RWPE2 (cell line): ENCODE data around the gene YIPF2.

Experiments
- ATAC-seq: fragments of 200-7000 bp; cut with Tn5 transposase; 3 replicates; pipeline ENCODE4 v1.9.1; 2021; ENCODE audit warnings: low read depth
- DNase-seq: peaks from one replicate; pipeline ENCODE4 v3.0.0-alpha.2; 2020; ENCODE audit warnings: low spot score
- H3K27ac ChIP-seq: fragments of 450-650 bp; 2 replicates; pipeline ENCODE4 v1.5.1; 2017; ENCODE audit warnings: mild to moderate bottlenecking; ENCODE audit not compliant: poor library complexity, severe bottlenecking
- H3K27me3 ChIP-seq: fragments of 250-450 bp; sonication (Bioruptor Pico); 2 replicates; pipeline ENCODE4 v1.5.1; 2021; ENCODE audit warnings: mild to moderate bottlenecking, moderate library complexity; ENCODE audit not compliant: insufficient read depth, poor library complexity, severe bottlenecking
- H3K36me3 ChIP-seq: fragments of 250-450 bp; sonication (Bioruptor Pico); 2 replicates; pipeline ENCODE4 v1.5.1; 2020; ENCODE audit warnings: low read depth, mild to moderate bottlenecking, moderate library complexity
- H3K4me1 ChIP-seq: fragments of 250-450 bp; sonication (Bioruptor Pico); 2 replicates; pipeline ENCODE4 v1.5.1; 2021; ENCODE audit warnings: mild to moderate bottlenecking, moderate library complexity; ENCODE audit not compliant: insufficient read depth, poor library complexity, severe bottlenecking
- H3K4me3 ChIP-seq: fragments of 250-450 bp; sonication (Bioruptor Pico); 2 replicates; pipeline ENCODE4 v1.5.1; 2021; ENCODE audit warnings: mild to moderate bottlenecking, moderate library complexity; ENCODE audit not compliant: severe bottlenecking
- H3K9me3 ChIP-seq: fragments of 250-450 bp; sonication (Bioruptor Pico); 2 replicates; pipeline ENCODE4 v1.5.1; 2021; ENCODE audit warnings: mild to moderate bottlenecking, moderate library complexity; ENCODE audit not compliant: severe bottlenecking
- TF ChIP-seq, protein P1 (sequence below): fragments of 450-650 bp; IDR thresholded peaks from one replicate; pipeline ENCODE4 v1.5.1; 2017; ENCODE audit warnings: mild to moderate bottlenecking, moderate library complexity; ENCODE audit not compliant: poor library complexity, severe bottlenecking

YIPF2 gene

GRCh38 chr19:10891405-10892086 lies 36.9 kb downstream of the YIPF2 start:
- Histone ChIP-seq H3K27ac (no peak overlapping the region), H3K4me3 (no peak overlapping the region), H3K36me3 (no peaks in the 10 kb centered on the region), H3K9me3 (no peaks in the 10 kb centered on the region), H3K4me1 (no peaks in the 10 kb centered on the region), H3K27me3 (no peaks in the 10 kb centered on the region)
- DNase-seq: no peak
- peak; percentile 34; the same call in 1 of the 3 replicates for ATAC-seq
- TF ChIP-seq, protein P1, sequence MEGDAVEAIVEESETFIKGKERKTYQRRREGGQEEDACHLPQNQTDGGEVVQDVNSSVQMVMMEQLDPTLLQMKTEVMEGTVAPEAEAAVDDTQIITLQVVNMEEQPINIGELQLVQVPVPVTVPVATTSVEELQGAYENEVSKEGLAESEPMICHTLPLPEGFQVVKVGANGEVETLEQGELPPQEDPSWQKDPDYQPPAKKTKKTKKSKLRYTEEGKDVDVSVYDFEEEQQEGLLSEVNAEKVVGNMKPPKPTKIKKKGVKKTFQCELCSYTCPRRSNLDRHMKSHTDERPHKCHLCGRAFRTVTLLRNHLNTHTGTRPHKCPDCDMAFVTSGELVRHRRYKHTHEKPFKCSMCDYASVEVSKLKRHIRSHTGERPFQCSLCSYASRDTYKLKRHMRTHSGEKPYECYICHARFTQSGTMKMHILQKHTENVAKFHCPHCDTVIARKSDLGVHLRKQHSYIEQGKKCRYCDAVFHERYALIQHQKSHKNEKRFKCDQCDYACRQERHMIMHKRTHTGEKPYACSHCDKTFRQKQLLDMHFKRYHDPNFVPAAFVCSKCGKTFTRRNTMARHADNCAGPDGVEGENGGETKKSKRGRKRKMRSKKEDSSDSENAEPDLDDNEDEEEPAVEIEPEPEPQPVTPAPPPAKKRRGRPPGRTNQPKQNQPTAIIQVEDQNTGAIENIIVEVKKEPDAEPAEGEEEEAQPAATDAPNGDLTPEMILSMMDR: no peak

DNA sequence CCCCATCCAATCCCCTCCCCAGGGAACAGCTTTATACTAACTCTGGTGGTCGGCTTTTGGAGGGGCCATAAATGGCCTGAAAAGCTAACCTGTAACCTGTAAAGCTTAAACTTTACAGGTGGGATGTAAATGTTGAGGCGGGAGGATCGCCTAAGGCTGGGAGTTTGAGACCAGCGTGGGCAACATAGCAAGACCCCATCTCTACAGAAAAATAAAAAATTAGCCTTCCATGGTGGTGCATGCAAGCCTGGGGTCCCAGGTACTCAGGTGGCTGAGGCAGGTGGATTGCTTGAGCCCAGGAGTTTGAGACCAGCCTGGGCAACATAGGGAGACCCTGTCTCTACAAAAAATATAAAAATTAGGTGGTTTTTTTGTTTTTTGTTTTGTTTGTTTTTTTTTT lies 38.6 kb downstream of the YIPF2 start:
- no peaks in the 10 kb centered on the region for H3K4me1 ChIP-seq
- no peak for ATAC-seq

GRCh38 chr19:10888421-10888866 lies 40.0 kb downstream of the YIPF2 start:
- DNase-seq: no peak
- Histone ChIP-seq H3K27ac (no peak overlapping the region), H3K4me3 (no peak overlapping the region), H3K27me3 (no peaks in the 10 kb centered on the region), H3K9me3 (no peaks in the 10 kb centered on the region), H3K36me3 (no peaks in the 10 kb centered on the region), H3K4me1 (no peaks in the 10 kb centered on the region)
- TF ChIP-seq, protein P1: no peak
- ATAC-seq: no peak

More for the DNA sequence above, 38.6 kb downstream of the YIPF2 start:
- H3K36me3 ChIP-seq: no peaks in the 10 kb centered on the region
- no peak overlapping the region for H3K27ac ChIP-seq
- TF ChIP-seq, protein P1: no peak
- no peak overlapping the region for H3K4me3 ChIP-seq
- no peaks in the 10 kb centered on the region for H3K27me3 ChIP-seq
- DNase-seq: no peak
- H3K9me3 ChIP-seq: no peaks in the 10 kb centered on the region

DNA sequence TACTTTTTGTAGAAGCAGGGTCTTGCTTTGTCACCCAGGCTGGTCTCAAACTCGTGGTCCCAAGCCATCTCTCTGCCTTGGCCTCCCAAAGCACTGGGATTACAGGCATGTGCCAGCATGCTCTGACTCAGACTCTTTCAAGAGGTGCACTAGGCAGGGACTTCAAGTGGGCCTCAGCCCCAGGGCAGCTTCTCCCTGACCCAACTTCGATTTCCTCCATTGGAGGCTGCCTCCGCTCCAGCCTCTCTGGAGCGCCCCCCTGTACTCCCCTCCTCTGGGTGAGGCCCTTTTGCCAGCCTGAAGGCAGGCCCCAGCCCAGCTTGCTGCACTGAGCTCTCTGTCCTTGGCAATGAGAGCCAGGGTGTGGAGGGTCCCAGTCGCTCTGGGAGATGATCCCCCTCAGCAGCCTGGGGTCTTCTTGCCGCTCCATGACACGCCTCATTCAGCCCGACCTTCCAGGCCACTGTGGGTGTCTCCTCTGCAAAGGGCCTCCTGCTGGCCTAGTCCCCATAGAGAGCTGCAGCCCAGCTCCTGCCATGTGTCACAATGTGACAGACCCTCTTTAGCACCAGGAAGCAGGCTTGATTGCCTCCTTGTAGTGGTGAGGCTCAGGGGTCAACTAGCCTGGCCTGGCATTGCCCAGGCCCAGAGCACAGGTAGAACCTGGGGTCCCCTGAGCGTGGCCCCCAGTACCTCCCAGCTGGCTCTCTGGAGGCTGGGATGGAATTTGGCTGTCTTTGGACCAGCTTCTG lies 40.6 kb downstream of the YIPF2 start:
- no peaks in the 10 kb centered on the region for H3K9me3 ChIP-seq
- TF ChIP-seq, protein P1: no peak
- no peaks in the 10 kb centered on the region for H3K27me3 ChIP-seq
- H3K4me3 ChIP-seq: no peak overlapping the region
- no peaks in the 10 kb centered on the region for H3K4me1 ChIP-seq
- H3K27ac ChIP-seq: no peak overlapping the region
- 0 out of 3 replicates have a peak, but pooled peaks have one; percentile 37 for ATAC-seq
- DNase-seq: no peak
- no peaks in the 10 kb centered on the region for H3K36me3 ChIP-seq
